HepG2 (cell line): ENCODE data around the gene PSIP1. TPM values are rescaled to one million over a fixed set of nuclear protein-coding genes. Genes with fewer than 3 reads are reported as not detected.

Experiments used
- AHDC1 ChIP-seq: sonication (generic); formaldehyde crosslinking; IDR thresholded peaks from 2 replicates; pipeline ENCODE4 v1.5.1; 2020; ENCODE audit warnings: mild to moderate bottlenecking, missing genetic modification reagents, borderline replicate concordance
- AHR ChIP-seq: IDR thresholded peaks from 2 replicates; pipeline ENCODE4 v1.6.1; 2018; ENCODE audit warnings: missing genetic modification reagents, missing compliant biosample characterization
- CBX5 ChIP-seq: sonication (generic); formaldehyde crosslinking; IDR thresholded peaks from 2 replicates; pipeline ENCODE4 v1.4.0; 2020; ENCODE audit warnings: missing genetic modification reagents, borderline replicate concordance
- FOXA1 ChIP-seq, 2 experiments: fragments of 450-650 bp in 1 of 2; sonication (generic) in 1 of 2; formaldehyde crosslinking in 1 of 2; IDR thresholded peaks; 2 replicates each; pipeline versions ENCODE4 v1.4.0 to v1.6.1; 2016 to 2020; ENCODE audit warnings: missing genetic modification reagents in 1 of 2
- GTF3A ChIP-seq: sonication (generic); formaldehyde crosslinking; conservative IDR thresholded peaks from 2 replicates; pipeline ENCODE4 v1.4.0; 2020; ENCODE audit warnings: mild to moderate bottlenecking, missing genetic modification reagents
- RARA ChIP-seq: IDR thresholded peaks from 2 replicates; pipeline ENCODE4 v1.6.1; 2016; ENCODE audit warnings: missing genetic modification reagents, missing compliant biosample characterization
- SRF ChIP-seq: IDR thresholded peaks from 2 replicates; pipeline ENCODE4 v1.6.1; 2011; ENCODE audit warnings: mild to moderate bottlenecking, low read depth, low read length, moderate library complexity
- THRA ChIP-seq: sonication (generic); formaldehyde crosslinking; IDR thresholded peaks from 2 replicates; pipeline ENCODE4 v1.4.0; 2020; ENCODE audit warnings: missing genetic modification reagents, borderline replicate concordance
- ZBTB49 ChIP-seq: sonication (generic); formaldehyde crosslinking; IDR thresholded peaks from 2 replicates; pipeline ENCODE4 v1.4.0; 2020; ENCODE audit warnings: missing genetic modification reagents, borderline replicate concordance
- ZGPAT ChIP-seq: IDR thresholded peaks from 2 replicates; pipeline ENCODE4 v1.6.1; 2016; ENCODE audit warnings: mild to moderate bottlenecking
- ZNF24 ChIP-seq: fragments of 450-650 bp; IDR thresholded peaks from 2 replicates; pipeline ENCODE4 v1.6.1; 2017; ENCODE audit warnings: antibody characterized with exemption, mild to moderate bottlenecking
- ZNF317 ChIP-seq: sonication (generic); formaldehyde crosslinking; IDR thresholded peaks from 2 replicates; pipeline ENCODE4 v1.5.0; 2020; ENCODE audit warnings: mild to moderate bottlenecking, missing genetic modification reagents
- ZNF564 ChIP-seq: sonication (generic); formaldehyde crosslinking; IDR thresholded peaks from 2 replicates; pipeline ENCODE4 v1.8.1; 2023; ENCODE audit warnings: mild to moderate bottlenecking, missing genetic modification reagents
- ZNF607 ChIP-seq: sonication (generic); formaldehyde crosslinking; IDR thresholded peaks from 2 replicates; pipeline ENCODE4 v1.5.1; 2020; ENCODE audit warnings: missing genetic modification reagents, mild to moderate bottlenecking, borderline replicate concordance
- ZUFSP ChIP-seq: sonication (generic); formaldehyde crosslinking; IDR thresholded peaks from 2 replicates; pipeline ENCODE4 v1.9.0; 2021; ENCODE audit warnings: missing genetic modification reagents, mild to moderate bottlenecking, borderline replicate concordance
- polyA plus RNA-seq, 8 experiments: library from polyadenylated mRNA; depleted of rRNA in 3 of 8; stranded (reverse) in 7 of 8; unstranded in 1 of 8; fragments of >200 nt; fragmentation: Illumina TruSeq in 4 of 8; extraction: Trizol in 4 of 8; gene quantifications; 2 replicates each; pipeline versions ENCODE4 v1.2.1 to v1.2.3, GENCODE V29; 2011 to 2016; ENCODE audit warnings: low read depth in 4 of 8, missing spikeins in 1 of 8, mixed read lengths in 1 of 8; ENCODE audit not compliant: insufficient read depth in 1 of 8
- total RNA-seq, 5 experiments: library from RNA; depleted of rRNA; stranded (reverse); fragments of >200 nt; fragmentation: Illumina TruSeq; extraction: Trizol; gene quantifications; 2 replicates each; pipeline ENCODE4 v1.2.3, GENCODE V29; 2016; ENCODE audit warnings: low read depth in 1 of 5

The PSIP1 gene
- total and polyA plus RNA-seq, 2 of the 13 experiments (the other 11 are each of a cell fraction or from before 2014, with no cell fraction given), result 12.6 to 46.4 TPM

- TF ChIP-seq ZNF607 (CRISPR knock-in tag), result no peak
- TF ChIP-seq ZNF317 (CRISPR knock-in tag), result peak; percentile 20
- TF ChIP-seq FOXA1 (IDR thresholded peaks at IDR 0.05), result no peak
- no peak for TF ChIP-seq FOXA1 (CRISPR knock-in tag; IDR thresholded peaks at IDR 0.05)
- 0 out of 2 replicates have a peak, but pooled peaks have one; percentile 2 for TF ChIP-seq RARA (CRISPR knock-in tag)
- no peak for TF ChIP-seq ZBTB49 (CRISPR knock-in tag)
- TF ChIP-seq AHR (CRISPR knock-in tag), result no peak; the same call in 1 of the 2 replicates
- peak; percentile 67; the same call in 1 of the 2 replicates for TF ChIP-seq THRA (CRISPR knock-in tag)
- no peak for TF ChIP-seq ZNF24
- TF ChIP-seq AHDC1, result no peak; the same call in 1 of the 2 replicates
- no peak; the same call in 1 of the 2 replicates for TF ChIP-seq ZNF564 (CRISPR knock-in tag)
- no peak for TF ChIP-seq ZUFSP (CRISPR knock-in tag)
- TF ChIP-seq ZGPAT (CRISPR knock-in tag), result peak; percentile 92
- TF ChIP-seq SRF, result no peak
- TF ChIP-seq CBX5, result no peak; the same call in 1 of the 2 replicates
- no peak; the same call in 1 of the 2 replicates for TF ChIP-seq GTF3A (CRISPR knock-in tag)
Observed at GRCh38 chr9:15422372-15423230, 88.2 kb downstream of the PSIP1 start, which contains the start of gene SNAPC3 (continued).
